Left colon (tissue), 2 donors: ENCODE measurements around the gene RPS5. TPM values are rescaled to one million over a fixed set of nuclear protein-coding genes. Genes with fewer than 3 reads are reported as not detected.

ENCODE experiments used
- ATAC-seq: fragments of 200-7000 bp; cut with Tn5 transposase; one replicate; pipeline ENCODE4 v1.9.1; 2020; ENCODE audit warnings: mild to moderate bottlenecking, moderate library complexity
- DNase-seq, 2 donors: peaks; one replicate each; pipeline ENCODE4 v3.0.0-alpha.2; 2020
- intact Hi-C, 2 donors: fragments of 100-400 bp; cut with DNase I in 1 of 2; cut with micrococcal nuclease in 1 of 2; formaldehyde crosslinking; loops; one replicate each; pipeline versions ENCODE4 v1.11.2 to v1.14.0; 2022; cut with DNase I, micrococcal nuclease
- total RNA-seq, 2 donors: library from RNA; stranded (reverse); fragmentation: NEBNext Ultra II Directional; extraction: Animal tissue kit (Norgen Biotek cat#: 25700); gene quantifications; one replicate each; pipeline ENCODE4 v1.2.1, GENCODE V29; 2021
- donor health status: DM: no; HTN: no; CAD: no.
- donor health status: DM: yes; HTN: yes; CAD: no.

The RPS5 gene
- total RNA-seq, 2 donors from 2014 or later: 600 to 683 TPM

GRCh38 chr19:58380662-58381459 lies 6.2 kb upstream of the RPS5 start, which contains the start of gene ZNF837:
Gene ZNF837, minus strand, starts transcription at chr19:58381030. Its CDS starts 11,698 bp downstream, at chr19:58369332.
- DNase-seq: peak; percentile 98 to 100
- ATAC-seq: peak; percentile 90
- intact Hi-C loops: no loop called here

- DNase-seq (peak in 1 of 2 donors; percentile 33), ATAC-seq (no peak)
- intact Hi-C loops: no loop called here
Observed at GRCh38 chr19:58381460-58382212, 5.4 kb upstream of the RPS5 start.

- DNase-seq: no peak
- intact Hi-C loops: no loop called here
- no peak for ATAC-seq
Observed at GRCh38 chr19:58382997-58383603, 4.0 kb upstream of the RPS5 start.

- no peak for DNase-seq
Observed at GRCh38 chr19:58385313-58385890, 1.7 kb upstream of the RPS5 start.

GRCh38 chr19:58385891-58386575 lies 1.0 kb upstream of the RPS5 start:
- ATAC-seq: peak; percentile 25
- intact Hi-C loops: no loop called here
- peak in 1 of 2 donors; percentile 30 for DNase-seq

More at GRCh38 chr19:58385313-58385890, 1.7 kb upstream of the RPS5 start:
- no peak for ATAC-seq
- intact Hi-C loops: no loop called here

GRCh38 chr19:58387338-58388174 lies 487 bp downstream of the RPS5 start:
- intact Hi-C loops: no loop called here
- DNase-seq: peak in 1 of 2 donors; percentile 24

GRCh38 chr19:58388175-58388526 lies 1.1 kb downstream of the RPS5 start:
- intact Hi-C loops: no loop called here
- DNase-seq: no peak
- ATAC-seq: no peak

More at GRCh38 chr19:58387338-58388174, 487 bp downstream of the RPS5 start:
- no peak for ATAC-seq

GRCh38 chr19:58392945-58393724 lies 6.1 kb downstream of the RPS5 start:
- DNase-seq (no peak), ATAC-seq (no peak)
- intact Hi-C loops: no loop called here

GRCh38 chr19:58393725-58394033 lies 6.6 kb downstream of the RPS5 start:
- no peak for ATAC-seq
- DNase-seq: no peak
- intact Hi-C loops: no loop called here

GRCh38 chr19:58394821-58395219 lies 7.8 kb downstream of the RPS5 start:
- DNase-seq (no peak), ATAC-seq (peak; percentile 3)
- intact Hi-C loops: no loop called here

- peak in 1 of 2 donors; percentile 36 for DNase-seq
- intact Hi-C loops: no loop called here
- ATAC-seq: peak; percentile 68
Observed at GRCh38 chr19:58395220-58395978, 8.3 kb downstream of the RPS5 start, which contains the start of gene RNF225. Gene RNF225, plus strand, starts transcription at chr19:58395656. Its CDS starts 434 bp downstream, at chr19:58396090.

- ATAC-seq (no peak), DNase-seq (no peak)
- intact Hi-C loops: no loop called here
Observed at GRCh38 chr19:58395979-58396627, 9.0 kb downstream of the RPS5 start.

- ATAC-seq (no peak), DNase-seq (no peak)
- intact Hi-C loops: no loop called here
Observed at GRCh38 chr19:58396691-58397532, 9.8 kb downstream of the RPS5 start.

- ATAC-seq: no peak
- intact Hi-C loops: no loop called here
- DNase-seq: no peak
Observed at GRCh38 chr19:58397533-58398037, 10.5 kb downstream of the RPS5 start.

- ATAC-seq: no peak
- intact Hi-C loops: no loop called here
- DNase-seq: no peak
Observed at GRCh38 chr19:58398087-58398486, 11.0 kb downstream of the RPS5 start.
